Stimulated activated CD8-positive, alpha-beta memory T cell treated with anti-CD3 and anti-CD28 coated beads, Interleukin-4, amount 100 ng/mL, for 24 hours (primary cell): Measurements from ENCODE around the gene PACS1.

Experiments used
- DNase-seq: peaks from one replicate; pipeline ENCODE4 v3.0.0-alpha.2; 2020; ENCODE audit warnings: low read depth

Gene PACS1

DNA sequence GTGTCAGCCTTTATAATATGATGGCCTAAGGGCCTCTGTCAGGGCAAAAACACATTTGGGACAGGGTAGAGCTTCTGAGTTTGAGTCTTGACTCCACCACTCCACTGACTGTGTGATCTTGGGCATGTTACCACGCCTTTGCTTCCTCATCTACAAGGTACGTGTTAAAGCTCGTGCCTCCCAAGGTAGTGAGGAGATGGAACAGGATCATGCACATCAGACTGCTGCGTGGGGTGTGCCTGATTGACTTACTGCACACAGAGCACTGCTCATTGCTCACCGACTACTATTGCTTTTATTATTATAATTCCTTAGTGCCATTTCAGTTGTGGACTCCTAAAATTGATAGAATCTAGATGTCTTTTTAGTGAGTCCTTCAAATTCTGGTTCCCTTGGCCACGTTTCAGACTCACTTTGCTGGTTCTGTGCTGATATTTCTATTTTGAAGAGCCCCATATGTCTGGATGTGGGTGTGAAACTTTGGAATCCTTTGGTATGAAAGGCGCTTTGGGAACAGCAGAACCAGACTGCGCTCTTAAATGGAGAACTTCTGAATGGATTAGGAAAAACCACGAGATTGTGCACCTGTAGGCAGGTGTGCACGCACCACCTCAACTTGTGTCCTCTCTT is 154.3 kb downstream of the PACS1 start:
- no peak for DNase-seq

- no peak for DNase-seq
These were observed 155.0 kb downstream of the PACS1 start for GRCh38 chr11:66225066-66225465.

GRCh38 chr11:66226101-66226500 is 156.0 kb downstream of the PACS1 start:
- DNase-seq = no peak

GRCh38 chr11:66227700-66228099 is 157.6 kb downstream of the PACS1 start:
- no peak for DNase-seq

- DNase-seq = no peak
These were observed 158.4 kb downstream of the PACS1 start for GRCh38 chr11:66228521-66228920.

- no peak for DNase-seq
These were observed 160.1 kb downstream of the PACS1 start for GRCh38 chr11:66230156-66230555.

- no peak for DNase-seq
These were observed 160.9 kb downstream of the PACS1 start for GRCh38 chr11:66230978-66231377.

DNA sequence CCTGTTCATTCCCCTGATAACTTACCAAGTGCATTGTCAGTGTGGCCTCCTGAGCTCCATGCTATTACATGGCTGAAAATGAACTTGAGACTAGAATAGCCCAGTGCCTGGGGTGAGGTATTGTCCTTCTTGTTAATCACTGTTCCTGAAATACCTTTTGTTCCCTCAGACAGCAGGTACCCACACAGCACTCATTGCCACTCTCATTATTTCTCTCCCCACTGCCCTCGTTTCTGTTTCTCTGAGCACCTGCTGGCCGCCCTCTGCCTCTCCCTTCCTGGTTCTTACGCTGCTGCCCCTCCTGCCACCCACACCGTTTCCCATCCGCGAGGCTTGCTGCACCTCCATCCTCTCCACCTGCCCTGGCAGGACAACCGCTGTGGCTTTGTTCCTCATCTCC is 161.5 kb downstream of the PACS1 start:
- DNase-seq = no peak

- no peak for DNase-seq
These were observed 162.7 kb downstream of the PACS1 start for GRCh38 chr11:66232769-66233168.

GRCh38 chr11:66233301-66233700 is 163.2 kb downstream of the PACS1 start:
- no peak for DNase-seq

DNA sequence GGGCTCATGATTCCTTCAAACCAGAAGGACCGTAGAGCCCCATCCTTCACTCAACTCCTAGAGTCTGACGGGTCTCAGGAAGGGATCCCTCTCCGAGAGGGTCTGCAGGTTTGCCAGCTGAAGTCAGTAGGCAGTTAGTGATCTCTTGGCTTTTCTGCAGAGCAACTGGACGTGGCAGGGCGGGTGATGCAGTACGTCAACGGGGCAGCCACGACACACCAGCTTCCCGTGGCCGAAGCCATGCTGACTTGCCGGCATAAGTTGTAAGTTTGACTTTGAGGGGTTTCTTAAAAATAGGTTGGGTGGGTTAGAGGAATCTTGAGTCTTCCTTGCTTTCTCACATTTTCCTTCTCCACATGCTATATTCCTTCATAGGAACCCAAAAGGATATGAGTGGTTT is 165.1 kb downstream of the PACS1 start:
- no peak for DNase-seq

- DNase-seq = no peak
These were observed 167.8 kb downstream of the PACS1 start for GRCh38 chr11:66237867-66238266.

- no peak for DNase-seq
These were observed 168.8 kb downstream of the PACS1 start for GRCh38 chr11:66238786-66239413.

GRCh38 chr11:66239511-66239910 is 169.4 kb downstream of the PACS1 start:
- no peak for DNase-seq

GRCh38 chr11:66239998-66240780 is 170.1 kb downstream of the PACS1 start:
- DNase-seq = no peak

DNA sequence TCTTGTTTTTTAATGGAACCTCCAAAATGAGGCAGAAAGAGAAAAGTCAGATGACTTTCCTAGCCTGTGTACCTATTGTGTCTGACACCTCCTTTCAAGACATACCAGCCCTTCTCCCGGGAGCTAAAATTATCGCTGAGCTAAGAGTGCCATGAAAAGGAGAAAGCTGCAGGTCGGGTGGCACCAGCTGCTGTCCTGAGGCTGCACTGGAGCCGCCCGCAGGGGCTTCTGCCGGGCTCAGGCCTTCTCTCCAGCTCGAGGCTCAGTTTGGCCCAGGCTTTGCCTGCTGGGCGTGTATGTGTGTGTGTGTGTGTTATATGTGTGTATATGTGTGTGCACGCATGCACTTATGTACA is 170.7 kb downstream of the PACS1 start:
- DNase-seq = no peak

- DNase-seq = no peak
These were observed 172.2 kb downstream of the PACS1 start for GRCh38 chr11:66242095-66242765.

DNA sequence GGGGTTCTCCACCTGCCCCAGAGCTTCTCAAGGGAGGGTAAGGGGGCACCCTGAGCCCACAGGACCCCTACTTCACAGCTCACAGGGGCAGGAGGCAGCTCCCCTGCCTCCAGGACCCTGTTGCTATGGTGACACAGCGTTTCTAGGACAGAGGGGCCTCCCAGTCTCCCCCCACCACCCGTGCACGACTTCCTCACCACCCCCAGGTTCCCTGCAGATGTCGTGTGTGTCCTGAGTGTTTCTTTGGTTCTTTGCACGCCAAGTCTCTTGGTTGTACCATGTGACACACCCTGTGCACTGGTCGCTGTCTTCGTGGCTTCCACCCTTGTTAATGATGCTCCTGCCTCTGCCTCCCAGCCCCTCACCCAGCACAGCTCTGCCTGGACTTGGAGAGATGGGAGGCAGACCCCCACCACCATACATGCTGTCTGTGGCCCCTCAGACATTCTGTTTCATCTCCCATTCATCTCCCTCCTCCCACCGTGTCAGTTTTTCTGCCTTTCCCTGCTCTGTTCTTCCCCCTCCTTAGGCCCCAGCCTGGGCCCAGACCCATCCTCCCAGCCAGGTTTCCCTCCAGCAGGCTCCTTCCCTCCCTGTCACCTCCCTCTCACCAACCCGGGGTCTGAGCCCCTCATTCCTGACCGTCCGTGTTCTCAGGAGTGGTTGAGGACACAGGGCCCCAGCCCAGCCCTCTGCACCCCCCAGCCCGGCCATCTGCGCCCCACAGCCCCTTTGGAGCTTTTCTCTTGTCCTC is 173.9 kb downstream of the PACS1 start:
- no peak for DNase-seq

- no peak for DNase-seq
These were observed 177.2 kb downstream of the PACS1 start for GRCh38 chr11:66247295-66247694.

DNA sequence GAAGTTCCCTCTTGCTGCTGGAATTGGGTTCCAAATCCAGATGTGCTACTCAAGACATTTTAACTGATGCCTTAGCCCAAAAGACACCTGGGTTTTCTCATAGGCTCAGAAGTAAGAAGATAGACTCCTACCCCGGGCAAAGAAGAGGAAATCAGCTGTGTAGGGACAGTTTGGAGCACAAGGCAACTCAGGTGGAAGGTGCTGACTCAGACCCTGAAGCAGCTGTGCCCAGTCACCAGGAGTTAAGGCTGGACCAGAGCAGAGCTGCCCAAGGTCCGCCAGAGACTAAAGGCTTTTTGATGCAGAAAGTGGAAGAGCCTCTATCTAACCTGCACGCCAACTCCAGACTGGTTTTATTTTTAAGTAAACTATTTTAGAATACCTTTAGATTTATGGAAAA is 177.7 kb downstream of the PACS1 start:
- no peak for DNase-seq

- no peak for DNase-seq
These were observed 178.8 kb downstream of the PACS1 start for GRCh38 chr11:66248903-66249302.

- no peak for DNase-seq
These were observed 181.7 kb downstream of the PACS1 start for GRCh38 chr11:66251809-66252208.
